Omental fat pad (tissue), 4 donors: ENCODE results near the gene SLC30A2. TPM values are rescaled to one million over a fixed set of nuclear protein-coding genes. Genes with fewer than 3 reads are reported as not detected.

Source experiments
- ATAC-seq: fragments of 150-250 bp; one replicate; pipeline ENCODE4 v1.9.1; 2016; ENCODE audit warnings: mild to moderate bottlenecking, moderate library complexity; ENCODE audit not compliant: low FRiP score
- DNase-seq: peaks from one replicate; pipeline ENCODE4 v3.0.0-alpha.2; 2019; ENCODE audit warnings: low spot score
- total RNA-seq, 4 donors: library from RNA; depleted of rRNA; stranded (reverse); fragments of >200 nt; gene quantifications; one replicate each; pipeline ENCODE4 v1.1.0, GENCODE V29; 2016
- TF ChIP-seq, protein P1 (sequence below), 3 donors: fragments of 450-650 bp; IDR thresholded peaks; one replicate each; pipeline ENCODE4 v1.5.1; 2016 to 2017; ENCODE audit warnings: antibody characterized with exemption in 3 of 3, mild to moderate bottlenecking in 3 of 3, moderate library complexity in 2 of 3

The SLC30A2 gene
- total RNA-seq, 4 donors from 2014 or later: 0.36 to 1.7 TPM; not detected in 2

- ATAC-seq (no peak), DNase-seq (no peak)
- TF ChIP-seq, protein P1, sequence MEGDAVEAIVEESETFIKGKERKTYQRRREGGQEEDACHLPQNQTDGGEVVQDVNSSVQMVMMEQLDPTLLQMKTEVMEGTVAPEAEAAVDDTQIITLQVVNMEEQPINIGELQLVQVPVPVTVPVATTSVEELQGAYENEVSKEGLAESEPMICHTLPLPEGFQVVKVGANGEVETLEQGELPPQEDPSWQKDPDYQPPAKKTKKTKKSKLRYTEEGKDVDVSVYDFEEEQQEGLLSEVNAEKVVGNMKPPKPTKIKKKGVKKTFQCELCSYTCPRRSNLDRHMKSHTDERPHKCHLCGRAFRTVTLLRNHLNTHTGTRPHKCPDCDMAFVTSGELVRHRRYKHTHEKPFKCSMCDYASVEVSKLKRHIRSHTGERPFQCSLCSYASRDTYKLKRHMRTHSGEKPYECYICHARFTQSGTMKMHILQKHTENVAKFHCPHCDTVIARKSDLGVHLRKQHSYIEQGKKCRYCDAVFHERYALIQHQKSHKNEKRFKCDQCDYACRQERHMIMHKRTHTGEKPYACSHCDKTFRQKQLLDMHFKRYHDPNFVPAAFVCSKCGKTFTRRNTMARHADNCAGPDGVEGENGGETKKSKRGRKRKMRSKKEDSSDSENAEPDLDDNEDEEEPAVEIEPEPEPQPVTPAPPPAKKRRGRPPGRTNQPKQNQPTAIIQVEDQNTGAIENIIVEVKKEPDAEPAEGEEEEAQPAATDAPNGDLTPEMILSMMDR (IDR thresholded peaks at IDR 0.05): no peak
These were observed 4.3 kb upstream of the SLC30A2 start for GRCh38 chr1:26050248-26050640.

DNA sequence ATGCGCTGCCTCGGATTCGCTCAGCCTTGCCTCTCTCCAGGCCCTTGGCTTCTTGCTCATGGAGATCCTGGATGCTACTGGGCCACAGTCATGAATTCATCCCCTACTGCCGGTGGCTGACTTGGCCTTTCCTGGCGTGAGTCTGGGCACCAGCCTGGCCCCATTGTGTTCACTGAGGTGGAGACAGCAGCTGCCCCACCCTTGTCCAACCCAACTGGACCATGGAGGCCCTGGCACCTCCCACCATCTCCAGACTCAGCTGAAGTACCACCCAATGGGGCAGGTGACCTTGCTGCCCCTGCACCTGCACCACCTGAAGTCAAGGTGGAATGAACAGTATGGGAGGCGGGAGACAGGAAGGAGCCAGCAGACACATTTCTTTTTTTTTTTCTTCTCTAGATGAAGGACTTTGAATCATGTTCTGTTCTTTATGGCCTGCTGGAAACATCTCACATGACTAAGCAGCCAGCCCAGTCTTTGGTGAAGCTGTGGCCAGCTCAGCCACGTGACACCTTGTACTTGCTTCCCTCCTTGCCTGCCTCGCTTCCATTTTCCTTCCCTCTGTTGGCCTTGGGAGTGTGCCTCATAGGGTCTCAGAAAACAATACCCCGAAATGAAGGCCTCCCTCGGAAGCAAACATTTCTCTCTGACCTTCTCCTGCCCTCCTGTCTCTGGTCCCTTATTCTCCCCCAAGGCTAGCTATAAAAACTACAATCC, 3.8 kb upstream of the SLC30A2 start:
- TF ChIP-seq, protein P1 (IDR thresholded peaks at IDR 0.05): no peak
- no peak for ATAC-seq
- no peak for DNase-seq

DNA sequence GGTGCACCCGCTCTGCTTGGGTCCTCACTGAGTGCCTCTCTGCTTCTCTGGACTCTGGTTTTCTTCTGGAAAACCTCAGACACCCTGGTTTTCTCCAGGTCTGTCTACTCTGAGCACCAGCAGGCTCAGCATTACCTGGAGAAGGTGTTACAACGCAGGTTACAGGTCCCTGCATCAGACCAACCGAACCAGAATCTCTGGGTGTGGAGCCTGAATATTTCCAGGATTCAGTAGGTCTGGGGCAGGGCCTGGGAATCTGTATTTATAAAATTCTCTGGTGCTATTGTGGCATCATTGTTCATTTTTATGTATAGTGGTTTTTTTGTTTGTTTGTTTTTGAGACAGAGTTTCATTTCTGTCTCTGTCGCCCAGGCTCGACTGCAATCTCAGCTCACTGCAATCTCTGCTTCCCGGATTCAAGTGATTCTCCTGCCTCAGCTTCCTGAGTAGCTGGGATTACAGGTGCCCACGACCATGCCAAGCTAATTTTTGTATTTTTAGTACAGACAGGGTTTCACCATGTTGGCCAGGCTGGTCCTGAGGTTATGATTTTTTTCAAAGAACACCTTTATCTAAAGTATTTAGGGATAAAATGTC, 1.5 kb upstream of the SLC30A2 start:
- ATAC-seq (no peak), DNase-seq (no peak)
- TF ChIP-seq, protein P1 (IDR thresholded peaks at IDR 0.05): no peak

DNA sequence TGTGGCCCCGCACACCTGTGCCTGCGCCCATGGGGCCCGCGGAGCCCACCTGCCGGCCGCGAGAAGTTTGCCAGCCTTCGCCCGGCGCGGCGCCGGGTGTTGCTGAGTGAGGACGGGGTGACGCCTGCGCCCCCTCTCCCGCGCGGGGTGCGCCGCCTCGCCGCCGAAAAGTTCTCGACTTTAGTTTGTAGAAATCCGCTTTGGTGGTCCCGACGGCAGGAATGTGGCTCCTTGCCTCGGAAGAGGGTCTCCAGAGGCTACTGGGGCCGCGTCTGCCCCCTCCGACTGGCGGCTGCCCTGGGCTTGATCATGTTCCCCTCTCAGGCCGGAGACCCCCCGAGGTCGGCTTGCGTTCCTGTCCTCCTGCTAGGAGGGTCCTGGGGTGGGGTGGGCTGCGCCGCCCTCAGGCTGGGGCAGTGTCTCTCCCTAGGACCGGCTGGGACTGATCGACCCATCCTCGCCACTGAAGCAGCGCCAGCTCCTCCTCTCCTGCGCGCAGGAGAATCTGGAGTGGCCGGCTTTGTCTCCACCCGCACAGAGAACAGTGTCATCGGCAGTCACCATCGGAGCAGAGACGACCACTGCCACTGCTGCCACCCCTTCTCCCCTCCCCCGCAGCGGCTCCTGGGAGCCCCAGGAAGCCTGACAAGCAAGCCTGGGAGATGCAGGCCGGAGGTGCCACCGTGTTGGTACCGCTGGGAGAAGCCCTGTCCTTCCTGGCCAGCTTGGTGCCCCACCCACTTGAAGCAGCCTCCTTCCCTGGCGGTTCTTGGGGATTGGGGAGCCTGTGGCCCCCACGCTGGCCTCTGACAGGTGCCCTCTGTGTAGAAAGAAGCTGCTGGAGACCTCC, 553 bp upstream of the SLC30A2 start:
- ATAC-seq: no peak
- DNase-seq: no peak
- TF ChIP-seq, protein P1 (IDR thresholded peaks at IDR 0.05): no peak

- no peak for DNase-seq
- no peak for ATAC-seq
- TF ChIP-seq, protein P1 (IDR thresholded peaks at IDR 0.05): no peak
These were observed 772 bp downstream of the SLC30A2 start for GRCh38 chr1:26044971-26045721.

DNA sequence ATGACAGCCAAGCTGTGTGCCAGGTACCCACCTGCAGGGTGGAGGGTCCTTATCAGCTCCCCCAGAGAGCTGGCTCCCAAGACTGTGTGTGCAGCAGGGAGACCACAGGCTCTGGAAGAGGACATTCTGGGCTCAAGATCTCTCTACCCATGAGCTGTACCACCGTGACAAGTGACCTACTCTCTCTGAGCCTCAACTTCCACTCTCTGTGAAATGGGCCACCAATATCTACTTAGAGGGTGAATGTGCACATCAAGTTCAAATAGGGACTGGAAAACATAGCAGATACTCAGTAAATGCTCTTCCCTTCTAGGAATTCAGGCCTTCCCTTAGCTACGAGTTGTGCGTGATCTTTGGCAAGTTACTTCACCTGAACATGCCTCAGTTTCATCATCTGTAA, 1.5 kb downstream of the SLC30A2 start:
- no peak for ATAC-seq
- TF ChIP-seq, protein P1 (IDR thresholded peaks at IDR 0.05): no peak
- DNase-seq: no peak
